HG02943 (cell line): ENCODE results near the gene P2RY14.
"Not testable (repeated sequence)": the region's sequence is repeated elsewhere in the genome, so short reads cannot be mapped to it uniquely, and the experiment has no call there.

Source experiments
- ATAC-seq: cut with Tn5 transposase; IDR thresholded peaks from one replicate; pipeline ENCODE4 v1.9.1; 2021; ENCODE audit warnings: mild to moderate bottlenecking, low read depth, moderate library complexity; ENCODE audit not compliant: unreplicated experiment

Gene P2RY14

GRCh38 chr3:151265166-151265565, 13.2 kb downstream of the P2RY14 start:
- no peak for ATAC-seq

- no peak for ATAC-seq
Measured at GRCh38 chr3:151264605-151265004, 13.7 kb downstream of the P2RY14 start.

GRCh38 chr3:151262871-151263525, 15.3 kb downstream of the P2RY14 start:
- no peak for ATAC-seq

- ATAC-seq = no peak
Measured at GRCh38 chr3:151259664-151260063, 18.7 kb downstream of the P2RY14 start.

- no peak for ATAC-seq
Measured at GRCh38 chr3:151256749-151257148, 21.6 kb downstream of the P2RY14 start.

GRCh38 chr3:151248772-151249337, 29.5 kb downstream of the P2RY14 start:
- ATAC-seq = no peak

GRCh38 chr3:151242006-151242405, 36.3 kb downstream of the P2RY14 start:
- not testable (repeated sequence) for ATAC-seq

GRCh38 chr3:151236736-151237135, 41.6 kb downstream of the P2RY14 start:
- no peak for ATAC-seq

- ATAC-seq = no peak
Measured at GRCh38 chr3:151236316-151236715, 42.0 kb downstream of the P2RY14 start.

- ATAC-seq = no peak
Measured at GRCh38 chr3:151234825-151235224, 43.5 kb downstream of the P2RY14 start.

- no peak for ATAC-seq
Measured at GRCh38 chr3:151232991-151233390, 45.4 kb downstream of the P2RY14 start.

- ATAC-seq = not testable (repeated sequence)
Measured at GRCh38 chr3:151232403-151232802, 45.9 kb downstream of the P2RY14 start.

- no peak for ATAC-seq
Measured at GRCh38 chr3:151230646-151231045, 47.7 kb downstream of the P2RY14 start.

- ATAC-seq = no peak
Measured at GRCh38 chr3:151228666-151229040, 49.7 kb downstream of the P2RY14 start.

GRCh38 chr3:151227807-151228665, 50.3 kb downstream of the P2RY14 start:
- peak; percentile 87 for ATAC-seq

GRCh38 chr3:151227266-151227806, 51.0 kb downstream of the P2RY14 start:
- peak; percentile 38 for ATAC-seq

- no peak for ATAC-seq
Measured at GRCh38 chr3:151226825-151227224, 51.5 kb downstream of the P2RY14 start.

GRCh38 chr3:151226088-151226563, 52.2 kb downstream of the P2RY14 start:
- no peak for ATAC-seq

GRCh38 chr3:151225040-151225975, 53.0 kb downstream of the P2RY14 start:
- ATAC-seq = no peak

GRCh38 chr3:151224268-151224866, 54.0 kb downstream of the P2RY14 start:
- no peak for ATAC-seq
